Fibroblast of pulmonary artery (primary cell): Measurements from ENCODE around the gene NEURL3.

Experiments
- DNase-seq: peaks from one replicate; pipeline ENCODE4 v3.0.0-alpha.2; 2010; ENCODE audit warnings: low read depth
- H3K4me3 ChIP-seq: replicated peaks from 2 replicates; pipeline ENCODE4 v1.5.1; 2011; ENCODE audit warnings: low read depth, mild to moderate bottlenecking, control low read depth, low read length, moderate library complexity
- TF ChIP-seq, protein P1 (sequence below): IDR thresholded peaks from 2 replicates; pipeline ENCODE4 v1.5.1; 2011; ENCODE audit warnings: mild to moderate bottlenecking, control low read depth, low read length, inconsistent platforms; ENCODE audit errors: missing control alignments

NEURL3 gene

DNA sequence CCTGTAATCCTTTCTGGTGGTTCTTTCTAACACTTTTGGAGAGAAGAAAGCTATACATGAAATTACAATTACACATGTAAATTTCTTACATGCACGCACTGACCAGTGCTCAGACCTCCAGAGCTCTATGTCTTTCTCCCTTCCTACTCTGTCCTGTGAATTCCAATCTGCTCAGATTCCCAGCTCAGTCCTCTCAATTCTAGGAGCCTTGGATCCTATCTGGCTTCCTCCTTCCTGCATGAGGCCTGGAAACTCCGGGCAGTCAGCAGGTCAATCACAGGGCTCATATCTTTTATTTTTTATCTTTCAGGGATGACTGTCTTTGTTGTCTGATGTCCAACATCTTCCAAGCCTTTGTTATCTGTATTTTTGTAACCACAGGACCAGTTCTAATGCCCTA is 56.0 kb downstream of the NEURL3 start:
- TF ChIP-seq, protein P1, sequence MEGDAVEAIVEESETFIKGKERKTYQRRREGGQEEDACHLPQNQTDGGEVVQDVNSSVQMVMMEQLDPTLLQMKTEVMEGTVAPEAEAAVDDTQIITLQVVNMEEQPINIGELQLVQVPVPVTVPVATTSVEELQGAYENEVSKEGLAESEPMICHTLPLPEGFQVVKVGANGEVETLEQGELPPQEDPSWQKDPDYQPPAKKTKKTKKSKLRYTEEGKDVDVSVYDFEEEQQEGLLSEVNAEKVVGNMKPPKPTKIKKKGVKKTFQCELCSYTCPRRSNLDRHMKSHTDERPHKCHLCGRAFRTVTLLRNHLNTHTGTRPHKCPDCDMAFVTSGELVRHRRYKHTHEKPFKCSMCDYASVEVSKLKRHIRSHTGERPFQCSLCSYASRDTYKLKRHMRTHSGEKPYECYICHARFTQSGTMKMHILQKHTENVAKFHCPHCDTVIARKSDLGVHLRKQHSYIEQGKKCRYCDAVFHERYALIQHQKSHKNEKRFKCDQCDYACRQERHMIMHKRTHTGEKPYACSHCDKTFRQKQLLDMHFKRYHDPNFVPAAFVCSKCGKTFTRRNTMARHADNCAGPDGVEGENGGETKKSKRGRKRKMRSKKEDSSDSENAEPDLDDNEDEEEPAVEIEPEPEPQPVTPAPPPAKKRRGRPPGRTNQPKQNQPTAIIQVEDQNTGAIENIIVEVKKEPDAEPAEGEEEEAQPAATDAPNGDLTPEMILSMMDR, result no peak
- DNase-seq, result no peak

GRCh38 chr2:96447726-96448125 is 57.4 kb downstream of the NEURL3 start:
- TF ChIP-seq, protein P1, result no peak
- no peak overlapping the region for H3K4me3 ChIP-seq
- DNase-seq, result no peak

More for the DNA sequence above, 56.0 kb downstream of the NEURL3 start:
- H3K4me3 ChIP-seq, result no peak overlapping the region
